T-helper 1 cell (primary cell): ENCODE measurements around the gene CP.
"Not testable (repeated sequence)": the region's sequence is repeated elsewhere in the genome, so short reads cannot be mapped to it uniquely, and the experiment has no call there.

Experiments
- DNase-seq, 5 donors: peaks; one replicate each; pipeline ENCODE4 v3.0.0-alpha.2; 2012 to 2020
- total RNA-seq, 4 donors: gene quantifications; one replicate each; lab custom pipeline; 2026; lab: John Stamatoyannopoulos, UW

The CP gene
- total RNA-seq: 0 reads per million in 4 donors

DNA sequence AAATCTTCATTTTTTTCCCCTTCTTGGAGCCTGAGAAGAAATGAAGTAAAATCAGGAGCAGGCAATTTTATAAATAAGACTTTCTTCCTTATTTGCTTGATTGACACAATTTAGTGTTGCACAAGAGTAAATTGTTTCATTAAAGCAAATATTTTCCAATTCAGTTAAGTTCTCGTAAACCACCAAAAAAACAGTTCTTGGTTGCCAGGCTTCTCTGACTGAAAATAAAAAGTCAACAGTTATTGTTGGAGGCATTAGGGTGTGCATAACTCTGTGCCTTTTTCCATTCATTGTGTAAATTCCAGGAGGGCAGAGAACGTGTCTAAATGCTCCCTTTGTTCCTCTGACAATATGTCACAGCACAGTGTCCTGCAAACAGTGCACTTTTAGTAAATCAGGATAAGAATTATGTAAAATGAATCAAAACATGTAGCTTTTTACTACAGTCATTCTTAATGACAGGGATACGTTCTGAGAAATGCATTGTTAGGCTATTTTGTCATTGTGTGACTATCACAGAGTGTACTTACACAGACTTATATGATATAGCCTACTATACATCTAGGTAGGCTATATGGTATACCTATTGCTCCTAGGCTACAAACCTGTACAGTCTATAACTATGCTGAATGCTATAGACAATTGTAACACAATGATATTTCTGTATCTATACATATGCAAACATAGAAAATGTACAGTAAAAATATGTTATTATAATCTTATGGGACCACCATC lies at the start of gene CP:
Gene CP (minus strand): TSS at position 47 of the 735 bp plus-strand sequence. CDS start 37 bp downstream, at position 10.
- no peak for DNase-seq

DNA sequence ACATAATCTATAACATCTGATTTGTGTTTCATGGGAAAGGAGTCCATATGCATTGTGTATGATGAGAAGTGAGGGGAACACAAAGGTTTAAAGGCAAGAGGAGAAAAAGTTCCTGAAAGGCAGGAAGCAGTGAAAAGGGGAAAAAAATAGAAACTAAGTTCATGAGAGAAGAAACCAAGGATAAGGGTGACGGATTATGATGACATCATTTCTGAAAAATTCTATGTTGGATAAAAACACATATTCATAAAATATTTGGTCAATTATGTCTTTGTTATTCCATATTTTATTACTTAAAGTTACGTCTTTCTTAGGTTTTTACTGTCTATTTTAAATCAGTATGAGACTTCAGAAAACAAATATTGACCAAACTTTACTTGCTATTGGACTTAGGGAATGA lies 48.6 kb upstream of the CP start:
- no peak for DNase-seq

DNA sequence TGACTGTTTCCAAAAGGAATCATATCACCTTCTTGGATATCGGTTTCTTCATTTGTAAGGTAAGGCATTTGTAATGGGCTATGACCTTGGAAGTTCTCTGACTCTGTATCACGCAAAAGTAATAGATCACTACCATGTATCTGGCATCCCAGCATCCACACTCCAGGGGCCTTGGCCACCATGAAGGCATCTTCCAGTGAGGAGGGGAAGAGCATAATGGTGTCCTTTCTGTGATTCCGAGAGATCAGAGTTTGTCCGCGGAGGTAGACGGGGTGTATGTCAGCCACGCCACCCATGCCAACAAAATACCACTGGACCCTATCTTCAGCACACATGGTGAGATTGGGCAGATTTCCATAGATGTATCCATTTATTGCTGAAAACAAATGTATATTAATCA lies 48.1 kb upstream of the CP start:
- no peak for DNase-seq

DNA sequence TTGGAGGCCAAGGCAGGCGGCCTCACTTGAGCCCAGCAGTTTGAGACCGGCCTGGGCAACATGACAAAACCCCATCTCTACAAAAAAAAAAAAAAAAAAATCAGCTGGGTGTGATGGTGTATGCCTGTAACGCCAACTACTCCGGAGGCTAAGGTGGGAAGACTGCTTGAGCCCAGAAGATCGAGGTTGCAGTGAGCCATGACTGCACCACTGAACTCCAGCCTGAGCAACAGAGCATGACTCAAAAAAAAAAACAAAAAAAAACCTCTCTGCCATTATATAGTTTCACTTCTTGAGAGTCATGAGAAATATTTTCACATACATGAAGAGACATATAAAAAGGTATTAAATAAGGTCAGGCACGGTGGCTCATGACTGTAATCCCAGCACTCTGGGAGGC lies 45.9 kb upstream of the CP start:
- no peak for DNase-seq

DNA sequence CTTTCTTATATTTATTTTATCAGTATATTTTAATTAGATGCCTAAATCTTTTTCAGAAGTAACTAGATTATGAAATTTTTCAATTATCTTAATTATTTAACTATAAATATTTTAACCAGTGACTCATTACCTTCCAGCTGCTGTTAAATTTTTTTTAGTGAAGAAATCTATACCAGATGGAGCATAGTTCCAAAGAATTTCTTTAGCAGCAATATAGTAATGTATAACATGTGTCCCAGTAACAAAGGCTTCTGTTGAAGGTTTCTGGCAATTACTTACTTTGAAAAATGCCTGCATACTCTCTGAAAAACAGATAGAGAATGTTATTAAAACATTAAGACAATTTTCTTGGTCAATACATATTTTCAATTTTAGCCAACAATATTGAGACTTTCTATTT lies 45.1 kb upstream of the CP start:
- DNase-seq: no peak

DNA sequence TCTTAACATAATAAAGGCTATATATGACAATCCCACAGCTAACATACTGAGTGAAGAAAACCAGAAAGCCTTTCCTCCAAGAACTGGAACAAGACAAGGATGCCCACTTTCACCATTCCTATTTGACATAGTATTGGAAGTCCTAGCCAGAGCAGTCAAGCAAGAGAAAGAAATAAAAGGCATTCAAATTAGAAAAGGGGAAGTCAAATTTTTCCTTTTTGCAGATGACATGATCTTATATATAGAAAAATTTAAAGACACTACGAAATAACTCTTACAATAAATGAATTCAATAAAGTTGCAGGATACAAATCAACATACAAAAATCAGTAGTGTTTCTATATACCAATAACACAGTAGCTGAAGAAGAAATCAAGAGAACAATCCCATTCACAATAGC lies 42.2 kb upstream of the CP start:
- no peak for DNase-seq

DNA sequence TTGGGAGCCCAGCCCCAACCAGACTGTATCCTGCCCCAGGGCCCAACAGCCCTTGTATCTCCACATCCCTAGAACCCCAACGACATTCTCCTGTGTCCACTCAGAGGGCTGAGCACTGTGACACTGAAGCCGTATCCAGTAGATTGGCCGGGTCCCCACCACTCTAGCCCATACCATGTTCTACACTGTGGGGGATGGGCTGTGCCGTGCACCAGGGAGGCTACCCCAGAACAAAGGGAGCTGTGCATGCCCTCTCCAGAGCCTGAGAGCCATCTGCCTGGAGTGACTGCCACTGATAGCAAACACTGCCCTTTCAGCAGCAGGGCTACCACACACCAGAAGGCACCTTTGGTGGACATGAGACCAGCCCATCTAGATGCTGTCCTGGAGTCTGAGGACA lies 37.1 kb upstream of the CP start:
- DNase-seq: no peak

DNA sequence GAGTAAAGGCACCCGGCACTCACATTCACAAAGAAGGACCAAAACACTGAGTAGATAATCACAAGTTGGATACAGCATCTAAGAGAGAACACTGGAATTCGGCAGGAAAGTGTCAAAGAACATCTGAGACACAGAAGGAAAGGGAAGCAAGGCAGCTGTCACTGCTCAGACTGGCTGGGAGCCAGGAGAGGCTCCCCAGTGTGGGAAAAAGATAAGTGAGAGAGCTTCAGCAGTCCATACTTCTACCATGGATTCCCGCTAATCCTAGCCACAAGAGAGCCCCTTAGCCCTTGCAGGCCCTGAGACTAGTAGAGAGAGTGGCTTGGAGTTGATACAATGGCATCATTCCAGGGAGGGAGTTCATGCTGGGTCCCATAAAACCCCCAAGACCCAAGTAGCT lies 36.7 kb upstream of the CP start:
- no peak for DNase-seq

DNA sequence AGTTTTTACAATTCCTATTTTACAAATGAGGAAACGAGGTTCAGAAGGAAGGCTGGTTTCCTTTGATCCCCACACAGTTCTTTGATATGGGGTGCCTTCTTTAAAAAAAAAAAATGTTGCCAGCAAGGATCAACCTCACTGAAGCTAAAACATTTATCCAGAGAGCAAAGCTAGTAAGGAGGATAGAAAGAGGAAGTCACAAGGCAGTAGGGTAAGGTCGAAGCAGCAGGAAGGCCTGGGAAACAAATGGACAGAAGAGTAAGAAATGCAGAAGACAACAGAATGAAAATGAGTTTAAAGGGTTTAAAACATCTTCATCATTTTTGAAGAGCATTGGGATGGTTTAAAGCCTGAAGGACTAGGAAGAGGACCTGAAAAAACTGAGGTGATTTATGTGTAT lies 30.6 kb upstream of the CP start:
- no peak for DNase-seq

DNA sequence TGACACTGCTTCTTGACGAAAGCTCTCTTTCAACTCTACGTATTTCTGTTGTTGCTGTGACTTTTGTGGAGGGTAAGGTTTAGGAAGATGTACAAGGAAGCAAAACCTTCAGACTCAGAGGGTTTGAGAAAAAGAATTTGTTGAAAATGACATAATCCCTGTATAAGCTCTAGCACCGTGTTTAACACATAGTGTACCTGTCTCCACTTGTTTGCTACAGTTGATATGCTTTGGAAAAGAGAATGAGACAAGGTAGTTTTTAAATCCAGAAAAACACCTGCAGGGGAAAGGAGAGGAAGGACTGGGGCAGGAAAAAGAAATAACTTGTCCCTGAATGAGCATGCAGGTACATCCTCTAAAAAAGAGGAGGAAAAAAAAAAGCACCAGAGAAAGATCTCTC lies 29.6 kb upstream of the CP start:
- DNase-seq: no peak

DNA sequence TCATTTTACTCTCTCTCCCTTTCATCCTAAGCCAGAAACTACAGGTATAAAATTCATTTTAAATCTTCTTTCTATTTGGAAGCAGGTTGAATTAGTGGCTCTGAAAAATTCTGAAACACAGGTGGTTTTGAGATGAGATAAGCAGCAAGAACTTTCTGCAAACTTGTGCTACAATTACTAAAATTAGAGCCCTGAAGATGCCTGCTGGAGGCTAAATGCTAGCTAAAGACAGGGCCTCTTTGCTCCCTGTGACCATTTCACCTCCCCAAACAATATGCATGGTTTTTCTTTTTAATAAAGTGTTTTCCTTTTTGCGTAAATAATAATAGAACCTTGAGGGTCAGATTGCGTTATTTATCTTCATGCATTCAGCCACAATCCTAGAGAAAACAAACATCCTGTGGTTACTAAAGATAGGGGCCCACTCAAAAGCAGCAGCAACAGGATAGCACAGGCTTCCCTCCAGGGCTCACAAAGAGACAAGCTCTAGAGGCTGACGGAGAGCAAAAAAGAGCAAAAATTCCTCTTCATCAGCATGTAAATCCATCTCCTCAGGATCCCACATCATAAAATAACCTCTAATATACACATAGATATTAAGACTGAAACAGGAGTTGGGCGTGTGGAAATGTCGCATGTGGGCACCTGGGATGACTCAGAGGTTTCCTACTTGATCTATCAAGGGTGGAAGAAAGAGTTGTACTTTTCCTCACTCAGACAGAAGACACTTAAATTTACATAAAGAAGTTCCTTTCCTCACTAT lies 26.5 kb upstream of the CP start:
- DNase-seq: peak in 1 of 5 donors; percentile 32

DNA sequence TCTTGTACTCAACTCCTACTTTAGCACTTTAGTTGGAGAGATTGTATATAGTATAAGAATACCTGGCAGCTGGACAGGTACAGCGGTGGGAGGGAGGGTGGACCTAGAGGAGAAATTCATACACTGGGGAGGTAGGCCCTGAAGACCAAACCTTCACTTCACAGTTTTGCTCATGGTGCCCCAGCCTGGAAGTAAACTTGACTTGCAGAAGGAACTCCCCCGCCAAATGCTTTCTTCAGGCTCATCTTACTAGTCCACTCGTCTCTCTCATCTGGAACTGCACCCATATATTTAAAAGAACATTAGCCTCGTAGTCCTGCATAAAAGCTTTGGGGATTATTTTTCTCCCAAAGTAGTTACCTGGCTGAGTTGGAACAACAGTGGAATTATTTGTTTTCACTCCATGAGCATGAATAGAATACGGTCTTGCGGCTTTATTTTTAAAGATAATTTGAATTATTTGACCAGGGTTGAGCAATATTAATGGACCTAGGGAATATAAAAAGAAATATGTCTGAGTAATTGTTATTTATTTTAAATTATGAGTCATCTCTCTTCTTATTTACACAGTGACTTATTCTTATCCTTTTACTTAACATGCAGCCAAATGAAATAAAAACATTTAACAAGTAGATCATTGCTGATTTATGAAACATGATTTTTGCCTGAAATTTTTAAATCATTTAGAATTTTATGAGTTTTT lies 25.5 kb upstream of the CP start:
- DNase-seq: no peak

DNA sequence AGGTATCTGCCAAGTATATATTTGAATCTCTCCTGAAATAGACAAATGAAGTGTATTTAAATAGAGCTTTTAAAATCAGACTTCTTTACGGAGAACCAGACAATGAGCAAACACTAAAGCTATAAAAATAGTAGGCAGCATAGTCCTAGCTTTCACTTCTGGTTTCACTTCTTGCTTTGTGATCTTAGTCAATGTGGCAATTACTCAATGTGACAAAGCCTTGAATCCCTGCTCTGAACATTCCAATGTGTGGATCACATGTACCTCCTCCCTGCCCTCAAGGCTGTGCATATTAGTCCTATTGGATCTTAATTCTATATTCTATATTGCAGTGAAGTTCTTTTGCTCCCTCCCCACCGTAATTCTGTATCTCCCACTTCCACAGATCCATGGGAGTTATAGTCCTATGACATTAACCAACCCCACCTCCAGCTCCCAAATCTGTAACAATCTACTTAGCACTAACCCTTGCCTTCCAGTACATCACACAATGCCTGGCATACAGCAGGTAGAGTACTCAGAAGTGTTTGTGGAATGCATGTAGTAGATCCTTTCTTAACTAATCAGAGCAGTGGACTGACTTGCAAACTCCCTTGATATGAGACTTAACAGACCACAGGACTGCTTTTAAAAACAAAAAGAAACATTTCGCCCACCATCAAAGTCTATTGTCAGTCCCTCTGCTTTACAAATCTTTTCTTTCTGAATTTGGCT lies 24.3 kb upstream of the CP start:
- DNase-seq: peak in 1 of 5 donors; percentile 28

DNA sequence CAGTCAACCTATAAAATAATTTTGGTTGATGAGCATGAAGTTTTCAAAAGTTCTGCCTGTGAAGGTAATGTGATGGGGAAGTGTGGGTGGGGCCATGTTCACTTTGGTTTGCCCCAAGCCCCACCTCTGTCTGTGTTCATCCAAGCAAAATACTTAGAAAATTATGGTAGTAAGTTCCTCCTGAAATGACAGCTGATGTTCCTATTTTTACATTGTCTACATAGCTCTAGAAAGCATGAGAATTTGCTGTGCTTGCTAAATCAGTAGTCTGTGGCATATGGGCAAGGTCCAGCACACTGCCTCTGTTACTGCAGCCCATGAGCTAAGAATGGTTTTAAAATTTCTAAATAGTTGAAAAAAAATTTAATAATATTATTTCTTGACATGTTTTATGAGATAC lies 21.9 kb upstream of the CP start:
- DNase-seq: no peak

DNA sequence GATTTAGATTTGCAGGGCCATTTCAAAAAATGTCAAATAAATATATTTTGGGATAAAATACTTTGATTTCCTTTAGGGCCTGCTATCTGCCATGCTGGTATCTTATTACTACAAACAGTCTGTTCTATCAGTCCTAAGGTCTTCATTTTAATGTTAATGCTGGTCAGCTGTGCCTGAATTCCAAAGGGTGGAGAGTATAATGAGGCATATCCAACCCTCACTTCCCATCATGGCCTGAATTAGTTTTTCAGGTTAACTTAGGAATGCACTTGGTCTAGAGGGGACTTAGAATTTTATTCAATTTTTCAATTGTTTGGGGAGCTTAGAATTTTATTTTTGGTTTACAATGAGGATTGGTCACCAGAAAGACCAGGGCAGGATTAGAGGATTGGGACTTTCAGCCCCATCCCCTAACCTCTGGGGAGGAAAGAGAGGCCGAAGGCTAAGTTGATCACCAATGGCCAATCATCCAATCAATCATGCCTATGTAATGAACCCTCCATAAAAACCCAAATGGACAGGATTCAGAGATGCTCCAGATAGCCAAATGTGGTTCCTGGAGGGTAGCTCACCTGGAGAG lies 17.8 kb upstream of the CP start:
- no peak for DNase-seq

DNA sequence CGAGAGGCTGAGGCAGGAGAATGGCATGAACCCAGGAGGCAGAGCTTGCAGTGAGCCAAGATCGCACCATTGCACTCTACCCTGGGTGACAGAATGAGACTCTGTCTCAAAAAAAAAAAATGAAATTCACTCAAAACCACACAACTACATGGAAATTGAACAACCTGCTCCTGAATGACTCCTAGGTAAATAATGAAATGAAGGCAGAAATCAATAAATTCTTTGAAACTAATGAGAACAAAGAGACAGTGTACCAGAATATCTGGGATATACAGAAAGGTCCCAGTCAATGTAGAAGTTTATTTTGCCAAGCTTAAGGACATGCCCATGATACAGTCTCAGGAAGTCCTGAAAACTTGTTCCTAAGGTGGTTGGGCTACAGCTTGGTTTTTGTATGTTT lies 16.6 kb upstream of the CP start:
- DNase-seq: not testable (repeated sequence)

DNA sequence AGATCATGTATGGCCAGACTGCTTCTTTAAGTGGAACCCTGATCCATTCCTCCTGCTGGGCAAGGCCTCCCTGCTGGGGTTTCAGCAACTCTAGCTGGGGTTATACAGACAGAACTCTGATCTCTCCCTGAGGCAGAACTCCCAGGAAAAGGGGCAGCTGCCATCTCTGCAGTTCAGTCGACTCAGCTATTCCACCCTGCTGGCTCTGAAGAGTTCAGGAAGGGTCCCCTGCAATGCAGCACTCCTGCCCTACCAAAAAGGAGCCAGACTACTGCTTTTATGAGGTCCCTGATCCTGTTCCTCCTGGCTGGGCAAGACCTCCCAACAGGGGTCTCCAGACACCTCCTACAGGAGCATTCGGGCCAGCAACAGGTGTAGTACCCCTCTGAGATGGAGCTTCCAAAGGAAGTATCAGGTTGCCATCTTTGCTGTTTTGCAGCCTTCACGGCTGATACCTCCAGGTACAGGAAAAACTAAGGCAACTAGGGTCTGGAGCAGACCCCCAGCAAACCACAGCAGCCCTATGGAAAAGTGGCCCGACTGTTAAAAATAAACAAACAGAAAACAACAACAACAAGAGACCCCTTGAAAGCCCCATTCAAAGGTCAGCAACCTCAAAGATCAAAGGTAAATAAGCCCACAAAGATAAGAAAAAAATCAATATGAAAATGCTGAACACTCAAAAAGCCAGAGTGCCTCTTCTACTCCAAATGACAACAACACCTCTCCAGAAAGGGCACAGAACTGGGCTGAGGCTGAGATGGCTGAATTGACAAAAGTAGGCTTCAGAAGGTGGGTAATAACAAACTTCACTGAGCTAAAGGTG lies 14.2 kb upstream of the CP start:
- DNase-seq: no peak

DNA sequence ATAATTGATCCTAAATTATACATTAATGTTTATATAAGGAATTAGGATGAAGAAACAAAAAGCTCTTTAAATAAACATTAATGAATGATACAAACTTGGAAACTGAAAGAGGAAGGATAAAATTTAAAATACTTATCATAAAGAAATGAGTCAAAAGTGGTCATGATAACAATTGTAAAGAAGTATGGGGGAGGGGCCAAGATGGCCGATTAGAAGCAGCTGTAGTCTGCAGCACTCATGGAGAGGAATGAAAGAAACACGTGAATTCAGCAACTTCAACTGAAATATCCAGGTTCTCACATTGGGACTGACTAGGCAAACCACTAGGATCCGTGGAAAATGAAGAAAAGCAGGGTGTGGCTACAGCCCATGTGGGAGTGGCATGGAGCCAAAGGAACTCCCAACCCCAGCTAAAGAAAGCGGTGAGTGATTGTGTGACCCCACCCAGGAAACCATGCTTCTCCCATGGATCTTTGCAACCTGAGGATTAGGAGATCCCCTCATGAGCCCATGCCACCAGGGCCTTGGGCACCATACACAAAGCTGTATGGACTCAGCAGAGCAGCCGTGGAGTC lies 13.1 kb upstream of the CP start:
- no peak for DNase-seq

DNA sequence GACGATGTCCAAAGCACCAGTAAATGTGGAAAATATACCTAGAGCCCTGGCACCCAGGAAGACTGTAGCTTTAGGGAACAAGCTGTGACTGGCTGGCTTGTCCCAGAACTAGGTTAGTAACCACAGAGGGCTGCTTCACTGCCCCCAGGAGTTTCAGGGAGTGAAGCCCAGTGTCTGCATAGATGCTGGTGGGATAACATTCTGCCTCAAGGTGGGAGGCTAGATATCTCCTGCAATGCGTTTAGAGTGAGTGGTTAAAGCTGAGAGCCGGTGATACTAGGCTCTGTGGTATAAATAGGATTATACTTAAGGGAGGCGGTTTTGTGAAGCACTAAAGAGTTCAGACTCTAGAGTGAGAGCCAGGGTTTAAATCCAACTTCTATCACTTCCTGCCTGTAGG lies 11.7 kb upstream of the CP start:
- DNase-seq: no peak

DNA sequence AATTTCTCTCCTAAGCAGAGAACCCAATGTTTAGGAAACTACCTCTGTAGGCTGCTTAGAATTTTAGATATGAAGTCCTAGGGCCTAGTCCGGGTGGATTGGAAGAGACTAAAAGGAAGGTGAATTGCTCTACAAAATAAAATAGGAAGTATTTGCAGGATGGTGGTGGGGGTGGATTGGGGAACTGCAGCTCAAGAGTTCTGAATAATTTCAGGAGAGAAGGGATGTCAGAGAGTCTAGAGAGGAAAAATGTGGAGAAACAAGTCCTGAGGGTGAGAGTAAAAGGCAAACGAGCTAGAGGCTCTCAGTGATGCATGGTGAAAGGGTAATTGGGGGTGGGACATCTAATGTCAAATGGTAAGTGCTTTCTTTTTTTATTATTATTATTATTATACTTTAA lies 10.2 kb upstream of the CP start:
- no peak for DNase-seq

DNA sequence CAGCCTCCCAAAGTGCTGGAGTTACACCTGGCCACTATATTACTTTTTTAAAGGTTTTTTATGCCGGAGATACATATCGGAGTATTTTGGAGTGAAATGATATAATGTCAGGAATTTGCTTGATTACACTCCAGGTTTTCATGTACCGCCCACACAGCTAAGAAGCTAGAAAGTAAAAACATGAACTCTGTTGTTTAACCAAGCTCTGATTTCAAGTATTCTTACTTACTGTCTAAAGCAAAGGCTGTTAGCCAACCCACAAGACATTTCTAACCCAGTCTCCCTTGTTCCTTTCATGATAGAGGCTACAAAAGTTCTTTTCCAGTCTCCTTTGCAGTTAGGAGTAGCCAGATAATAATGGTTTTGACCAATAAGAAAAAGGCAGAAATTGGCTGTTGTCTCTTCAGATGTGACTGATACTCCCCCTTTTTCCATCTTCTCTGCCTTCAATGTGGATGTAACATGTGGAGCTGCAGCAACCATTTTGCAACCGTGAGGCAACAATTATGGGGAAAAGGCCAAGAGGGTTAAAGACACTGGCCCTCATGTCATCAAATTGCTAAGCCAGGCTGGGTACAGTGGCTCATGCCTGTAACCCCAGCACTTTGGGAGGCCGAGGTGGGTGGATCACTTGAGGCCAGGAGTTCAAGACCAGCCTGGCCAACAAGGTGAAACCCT lies 6.1 kb upstream of the CP start:
- no peak for DNase-seq
